Mammary epithelial cell (primary cell): Measurements from ENCODE around the gene TMEM108.

Experiments
- EZH2 ChIP-seq: IDR thresholded peaks from 2 replicates; pipeline ENCODE4 v1.6.1; 2012; ENCODE audit warnings: low read length, inconsistent platforms, borderline replicate concordance
- TF ChIP-seq, protein P1 (sequence below), 2 donors: IDR thresholded peaks in 1 of 2; conservative IDR thresholded peaks in 1 of 2; 2 replicates each; pipeline ENCODE4 v1.5.1; 2011 to 2012; ENCODE audit warnings: inconsistent platforms in 2 of 2, low read length in 2 of 2, mild to moderate bottlenecking in 2 of 2, control low read depth in 1 of 2, low read depth in 1 of 2; ENCODE audit not compliant: insufficient read depth in 1 of 2; ENCODE audit errors: extremely low read depth in 1 of 2

DNA sequence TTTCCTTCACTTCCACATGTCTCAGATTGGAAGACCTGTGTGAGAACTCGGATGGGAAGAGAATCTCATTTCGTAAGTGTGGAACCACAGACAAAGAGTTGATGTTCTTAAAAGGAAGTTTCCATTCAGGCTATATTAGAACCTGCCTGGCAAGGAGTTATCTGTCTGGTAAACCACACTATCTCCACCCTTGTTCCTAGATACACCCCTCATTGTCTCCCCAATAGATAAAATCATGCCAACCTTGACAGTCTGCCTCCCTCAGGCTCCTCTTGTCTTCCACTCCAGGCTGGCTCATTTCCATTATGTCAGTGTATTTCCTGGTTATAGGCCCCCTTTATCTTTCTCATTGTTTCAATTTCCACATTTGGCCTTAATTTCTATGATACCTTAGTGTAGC lies 89.2 kb downstream of the TMEM108 start:
- TF ChIP-seq, protein P1, sequence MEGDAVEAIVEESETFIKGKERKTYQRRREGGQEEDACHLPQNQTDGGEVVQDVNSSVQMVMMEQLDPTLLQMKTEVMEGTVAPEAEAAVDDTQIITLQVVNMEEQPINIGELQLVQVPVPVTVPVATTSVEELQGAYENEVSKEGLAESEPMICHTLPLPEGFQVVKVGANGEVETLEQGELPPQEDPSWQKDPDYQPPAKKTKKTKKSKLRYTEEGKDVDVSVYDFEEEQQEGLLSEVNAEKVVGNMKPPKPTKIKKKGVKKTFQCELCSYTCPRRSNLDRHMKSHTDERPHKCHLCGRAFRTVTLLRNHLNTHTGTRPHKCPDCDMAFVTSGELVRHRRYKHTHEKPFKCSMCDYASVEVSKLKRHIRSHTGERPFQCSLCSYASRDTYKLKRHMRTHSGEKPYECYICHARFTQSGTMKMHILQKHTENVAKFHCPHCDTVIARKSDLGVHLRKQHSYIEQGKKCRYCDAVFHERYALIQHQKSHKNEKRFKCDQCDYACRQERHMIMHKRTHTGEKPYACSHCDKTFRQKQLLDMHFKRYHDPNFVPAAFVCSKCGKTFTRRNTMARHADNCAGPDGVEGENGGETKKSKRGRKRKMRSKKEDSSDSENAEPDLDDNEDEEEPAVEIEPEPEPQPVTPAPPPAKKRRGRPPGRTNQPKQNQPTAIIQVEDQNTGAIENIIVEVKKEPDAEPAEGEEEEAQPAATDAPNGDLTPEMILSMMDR (conservative IDR thresholded peaks at IDR 0.05 in 1 of 2, IDR thresholded peaks at IDR 0.05 in 1 of 2; ENCODE audit: extremely low read depth in 1 of 2, insufficient read depth in 1 of 2, low read depth in 1 of 2, low read length in 2 of 2) = no peak
- no peak for TF ChIP-seq EZH2
